GM12878 (cell line): ENCODE measurements around the gene NTSR1. TPM values are rescaled to one million over a fixed set of nuclear protein-coding genes. Genes with fewer than 3 reads are reported as not detected.

ENCODE experiments used
- DPF2 ChIP-seq: fragments of 450-650 bp; IDR thresholded peaks from 2 replicates; pipeline ENCODE4 v1.6.1; 2017; ENCODE audit warnings: mild to moderate bottlenecking
- HDAC6 ChIP-seq: fragments of 200-600 bp; sonication (generic); IDR thresholded peaks from one replicate; pipeline ENCODE4 v1.8.0; 2017; ENCODE audit warnings: antibody characterized with exemption; ENCODE audit not compliant: unreplicated experiment
- HDGF ChIP-seq: fragments of 450-650 bp; IDR thresholded peaks from 2 replicates; pipeline ENCODE4 v1.6.1; 2016; ENCODE audit warnings: antibody characterized with exemption
- LARP7 ChIP-seq: fragments of 450-650 bp; IDR thresholded peaks from 2 replicates; pipeline ENCODE4 v1.6.1; 2017; ENCODE audit warnings: mild to moderate bottlenecking
- MEF2B ChIP-seq: fragments of 450-650 bp; IDR thresholded peaks from 2 replicates; pipeline ENCODE4 v1.6.1; 2018; ENCODE audit warnings: mild to moderate bottlenecking, moderate library complexity; ENCODE audit not compliant: partially characterized antibody, poor library complexity, severe bottlenecking
- TAF1 ChIP-seq: IDR thresholded peaks from 2 replicates; pipeline ENCODE4 v1.6.1; 2011; ENCODE audit warnings: mild to moderate bottlenecking, low read depth, low read length, borderline replicate concordance
- TCF12 ChIP-seq: IDR thresholded peaks from 2 replicates; pipeline ENCODE4 v1.6.1; 2011; ENCODE audit warnings: low read depth, mild to moderate bottlenecking, low read length
- polyA plus RNA-seq, 11 experiments: library from polyadenylated mRNA; depleted of rRNA in 4 of 11; unstranded in 6 of 11; stranded (reverse) in 5 of 11; fragments of >200 nt; fragmentation: Nextera tagmentation in 4 of 11; fragmentation: Illumina TruSeq in 1 of 11; extraction: Ambion mirVana in 4 of 11; extraction: Trizol in 1 of 11; gene quantifications; 1 replicate in 1 of 11; 2 replicates in 10 of 11; pipeline versions ENCODE4 v1.2.1 to v1.2.3, GENCODE V29; 2011 to 2016; ENCODE audit warnings: inconsistent platforms in 2 of 11, missing spikeins in 2 of 11, low read depth in 1 of 11
- total RNA-seq, 4 experiments: library from RNA; depleted of rRNA in 3 of 4; stranded (reverse); fragments of >200 nt in 3 of 4; fragmentation: Illumina TruSeq in 1 of 4; extraction: Trizol in 1 of 4; gene quantifications; 2 replicates each; pipeline versions ENCODE4 v1.2.1 to v1.2.3, GENCODE V29; 2013 to 2021
- TF ChIP-seq, protein P1 (sequence below): fragments of 450-650 bp; IDR thresholded peaks from 2 replicates; pipeline ENCODE4 v1.6.1; 2016; ENCODE audit warnings: mild to moderate bottlenecking, moderate library complexity, borderline replicate concordance
- TF ChIP-seq, protein P2 (sequence below): fragments of 450-650 bp; IDR thresholded peaks from 2 replicates; pipeline ENCODE4 v1.6.1; 2017; ENCODE audit warnings: antibody characterized with exemption, mild to moderate bottlenecking, moderate library complexity

NTSR1 gene
- total and polyA plus RNA-seq, 10 of the 15 experiments (the other 5 are each of a cell fraction or from before 2014, with no cell fraction given): not detected

DNA sequence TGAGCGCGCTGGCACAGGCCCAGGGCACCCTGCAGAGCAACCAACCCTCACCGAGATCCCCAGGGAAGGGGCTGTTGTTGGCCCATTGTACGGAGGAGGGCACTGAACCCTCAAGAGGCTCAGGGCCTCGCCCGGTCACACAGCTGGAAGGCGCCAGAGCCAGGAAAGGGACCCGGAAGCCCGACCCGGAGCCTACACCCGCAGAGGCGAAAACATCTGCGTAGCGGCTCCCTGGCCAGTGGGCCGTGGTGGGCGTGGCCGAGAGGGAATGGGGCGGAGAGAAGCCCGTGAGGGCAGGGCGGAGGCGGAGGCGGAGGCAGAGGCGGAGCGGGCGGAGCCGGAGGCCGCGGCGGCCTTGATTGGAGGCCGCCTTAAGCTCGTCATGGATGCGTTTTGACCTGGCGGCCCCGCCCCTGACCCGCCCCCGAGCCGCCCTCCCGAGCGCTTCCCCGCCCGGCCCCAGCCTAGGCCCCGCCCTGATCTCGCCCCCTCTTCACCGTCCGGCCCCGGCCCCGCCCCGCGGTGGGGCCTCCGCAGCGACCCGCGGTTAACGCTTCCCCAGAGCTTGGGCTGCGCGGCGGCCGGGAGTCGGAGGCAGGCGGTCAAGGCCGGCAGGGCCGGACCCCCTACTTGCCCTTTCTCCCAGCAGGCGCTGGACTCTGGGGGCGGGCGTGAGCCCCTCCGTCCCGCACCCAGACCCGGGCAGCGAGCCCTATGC, 85.5 kb downstream of the NTSR1 start (continued):
- TF ChIP-seq, protein P1, sequence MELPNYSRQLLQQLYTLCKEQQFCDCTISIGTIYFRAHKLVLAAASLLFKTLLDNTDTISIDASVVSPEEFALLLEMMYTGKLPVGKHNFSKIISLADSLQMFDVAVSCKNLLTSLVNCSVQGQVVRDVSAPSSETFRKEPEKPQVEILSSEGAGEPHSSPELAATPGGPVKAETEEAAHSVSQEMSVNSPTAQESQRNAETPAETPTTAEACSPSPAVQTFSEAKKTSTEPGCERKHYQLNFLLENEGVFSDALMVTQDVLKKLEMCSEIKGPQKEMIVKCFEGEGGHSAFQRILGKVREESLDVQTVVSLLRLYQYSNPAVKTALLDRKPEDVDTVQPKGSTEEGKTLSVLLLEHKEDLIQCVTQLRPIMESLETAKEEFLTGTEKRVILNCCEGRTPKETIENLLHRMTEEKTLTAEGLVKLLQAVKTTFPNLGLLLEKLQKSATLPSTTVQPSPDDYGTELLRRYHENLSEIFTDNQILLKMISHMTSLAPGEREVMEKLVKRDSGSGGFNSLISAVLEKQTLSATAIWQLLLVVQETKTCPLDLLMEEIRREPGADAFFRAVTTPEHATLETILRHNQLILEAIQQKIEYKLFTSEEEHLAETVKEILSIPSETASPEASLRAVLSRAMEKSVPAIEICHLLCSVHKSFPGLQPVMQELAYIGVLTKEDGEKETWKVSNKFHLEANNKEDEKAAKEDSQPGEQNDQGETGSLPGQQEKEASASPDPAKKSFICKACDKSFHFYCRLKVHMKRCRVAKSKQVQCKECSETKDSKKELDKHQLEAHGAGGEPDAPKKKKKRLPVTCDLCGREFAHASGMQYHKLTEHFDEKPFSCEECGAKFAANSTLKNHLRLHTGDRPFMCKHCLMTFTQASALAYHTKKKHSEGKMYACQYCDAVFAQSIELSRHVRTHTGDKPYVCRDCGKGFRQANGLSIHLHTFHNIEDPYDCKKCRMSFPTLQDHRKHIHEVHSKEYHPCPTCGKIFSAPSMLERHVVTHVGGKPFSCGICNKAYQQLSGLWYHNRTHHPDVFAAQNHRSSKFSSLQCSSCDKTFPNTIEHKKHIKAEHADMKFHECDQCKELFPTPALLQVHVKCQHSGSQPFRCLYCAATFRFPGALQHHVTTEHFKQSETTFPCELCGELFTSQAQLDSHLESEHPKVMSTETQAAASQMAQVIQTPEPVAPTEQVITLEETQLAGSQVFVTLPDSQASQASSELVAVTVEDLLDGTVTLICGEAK: no peak
- TF ChIP-seq, protein P2, sequence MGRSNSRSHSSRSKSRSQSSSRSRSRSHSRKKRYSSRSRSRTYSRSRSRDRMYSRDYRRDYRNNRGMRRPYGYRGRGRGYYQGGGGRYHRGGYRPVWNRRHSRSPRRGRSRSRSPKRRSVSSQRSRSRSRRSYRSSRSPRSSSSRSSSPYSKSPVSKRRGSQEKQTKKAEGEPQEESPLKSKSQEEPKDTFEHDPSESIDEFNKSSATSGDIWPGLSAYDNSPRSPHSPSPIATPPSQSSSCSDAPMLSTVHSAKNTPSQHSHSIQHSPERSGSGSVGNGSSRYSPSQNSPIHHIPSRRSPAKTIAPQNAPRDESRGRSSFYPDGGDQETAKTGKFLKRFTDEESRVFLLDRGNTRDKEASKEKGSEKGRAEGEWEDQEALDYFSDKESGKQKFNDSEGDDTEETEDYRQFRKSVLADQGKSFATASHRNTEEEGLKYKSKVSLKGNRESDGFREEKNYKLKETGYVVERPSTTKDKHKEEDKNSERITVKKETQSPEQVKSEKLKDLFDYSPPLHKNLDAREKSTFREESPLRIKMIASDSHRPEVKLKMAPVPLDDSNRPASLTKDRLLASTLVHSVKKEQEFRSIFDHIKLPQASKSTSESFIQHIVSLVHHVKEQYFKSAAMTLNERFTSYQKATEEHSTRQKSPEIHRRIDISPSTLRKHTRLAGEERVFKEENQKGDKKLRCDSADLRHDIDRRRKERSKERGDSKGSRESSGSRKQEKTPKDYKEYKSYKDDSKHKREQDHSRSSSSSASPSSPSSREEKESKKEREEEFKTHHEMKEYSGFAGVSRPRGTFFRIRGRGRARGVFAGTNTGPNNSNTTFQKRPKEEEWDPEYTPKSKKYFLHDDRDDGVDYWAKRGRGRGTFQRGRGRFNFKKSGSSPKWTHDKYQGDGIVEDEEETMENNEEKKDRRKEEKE: no peak
- 0 out of 2 replicates have a peak, but pooled peaks have one; percentile 46 for TF ChIP-seq LARP7
- TF ChIP-seq DPF2: peak; percentile 9; the same call in 1 of the 2 replicates
- peak; percentile 51 for TF ChIP-seq MEF2B
- TF ChIP-seq TCF12: peak; percentile 27; the same call in 1 of the 2 replicates
- TF ChIP-seq HDGF: peak; percentile 92
- TF ChIP-seq HDAC6: no peak
- 0 out of 2 replicates have a peak, but pooled peaks have one; percentile 36 for TF ChIP-seq TAF1
